Measurements from ENCODE around the gene CLCN7.

Gene CLCN7

DNA sequence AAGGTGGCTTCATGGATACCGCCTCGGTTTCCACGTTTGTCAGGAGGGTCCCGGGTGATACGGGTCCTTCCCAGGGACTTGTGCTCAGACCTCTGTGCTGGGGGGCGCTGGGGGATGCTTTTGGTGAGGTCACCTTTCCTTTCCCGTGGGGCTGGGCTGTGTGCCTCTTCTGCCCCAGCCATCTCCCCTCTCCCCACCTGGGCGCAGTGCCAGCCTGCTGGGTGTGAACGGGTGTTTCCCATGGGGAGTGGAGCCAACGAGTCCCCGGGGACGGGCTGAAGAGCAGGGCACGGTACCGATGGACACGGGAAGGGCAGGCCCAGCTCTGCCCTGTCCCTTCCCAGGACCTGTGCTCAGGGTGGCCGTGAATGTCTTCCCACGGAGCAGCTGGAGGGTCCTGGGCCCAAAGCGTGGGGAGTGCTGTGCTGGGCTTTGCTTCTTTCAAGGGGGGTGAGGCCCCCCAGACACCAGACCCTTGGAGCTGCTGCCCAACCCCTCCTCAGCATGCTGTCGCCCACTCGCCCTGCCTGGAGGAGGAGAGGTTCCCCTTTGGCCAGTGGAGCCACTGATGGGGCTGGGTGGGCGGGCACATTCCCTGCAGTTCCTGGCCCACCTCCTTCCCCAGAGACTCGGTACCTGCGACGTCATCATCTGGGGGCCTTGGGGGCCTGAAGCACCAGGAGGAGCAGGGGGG lies 33.8 kb upstream of the CLCN7 start:
- H3K27me3 Mint-ChIP-seq = no peaks in the 10 kb centered on the region
- H3K4me1 Mint-ChIP-seq (ENCODE audit: low read depth) = no peaks in the 10 kb centered on the region
- peaks cover 70% of the 10 kb centered on the region for H3K36me3 Mint-ChIP-seq (ENCODE audit: low read depth)
- no peaks in the 10 kb centered on the region for H3K9me3 Mint-ChIP-seq
- H3K27ac Mint-ChIP-seq = no peak overlapping the region
- DNase-seq = no peak
- H3K4me3 Mint-ChIP-seq = no peak overlapping the region

DNA sequence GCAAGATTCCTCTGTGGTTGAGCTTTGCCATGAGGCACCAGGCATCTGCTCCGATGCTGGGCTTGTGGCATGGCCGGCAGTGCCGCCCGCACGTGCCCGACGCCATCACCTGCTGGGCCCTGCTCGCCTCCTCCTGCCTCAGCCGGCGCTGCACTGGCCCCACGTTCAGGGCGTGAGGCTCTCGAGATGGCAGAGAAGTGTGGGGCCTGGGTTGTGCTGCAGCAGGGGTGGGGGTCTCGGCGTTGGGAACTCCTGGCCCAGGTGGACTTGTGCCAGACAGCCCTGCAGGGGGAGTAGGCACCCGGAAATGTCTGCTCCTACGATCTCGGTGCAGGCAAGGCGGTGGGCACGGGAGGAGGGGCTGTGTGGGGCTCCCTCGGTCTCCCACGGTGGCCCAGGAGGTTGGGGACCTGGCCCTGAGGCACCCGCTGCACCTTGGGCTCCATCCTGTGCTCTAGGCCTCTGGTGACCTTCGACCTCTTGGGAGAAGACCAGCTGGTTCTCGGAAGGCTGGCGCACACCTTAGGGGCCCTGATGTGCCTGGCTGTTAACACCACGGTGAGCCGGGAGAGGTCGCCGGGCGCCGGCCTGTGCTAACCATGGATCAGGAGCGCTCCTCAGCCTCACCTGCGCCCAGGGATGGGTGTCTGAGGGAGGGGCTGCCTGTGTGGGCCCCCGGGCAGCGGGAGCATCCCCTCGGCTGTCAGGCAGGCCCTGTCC lies 31.8 kb upstream of the CLCN7 start:
- no peaks in the 10 kb centered on the region for H3K27me3 Mint-ChIP-seq
- H3K9me3 Mint-ChIP-seq = no peaks in the 10 kb centered on the region
- DNase-seq = no peak
- no peaks in the 10 kb centered on the region for H3K4me1 Mint-ChIP-seq (ENCODE audit: low read depth)
- peaks cover 72% of the 10 kb centered on the region for H3K36me3 Mint-ChIP-seq (ENCODE audit: low read depth)
- H3K4me3 Mint-ChIP-seq = no peak overlapping the region
- H3K27ac Mint-ChIP-seq = no peak overlapping the region

DNA sequence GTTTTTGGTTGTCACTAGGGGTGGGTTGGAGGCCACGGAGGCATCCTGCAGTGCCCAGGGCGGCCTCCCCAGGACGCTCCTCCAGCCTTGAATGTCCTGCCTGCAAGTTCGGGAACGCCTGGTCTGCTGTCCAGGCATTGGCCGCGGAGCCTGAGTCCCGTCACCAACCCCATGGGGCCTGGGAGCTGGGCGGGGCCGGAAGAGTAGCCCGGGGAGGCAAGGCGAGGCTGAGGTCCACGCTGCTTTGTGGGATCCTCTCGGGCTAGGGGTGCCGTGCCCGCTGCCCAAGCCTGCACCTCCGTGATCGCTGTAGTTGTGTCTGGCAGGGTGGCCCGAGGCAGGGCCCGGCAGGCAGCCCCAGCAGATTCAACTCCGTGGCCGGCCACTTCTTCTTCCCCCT lies 31.1 kb upstream of the CLCN7 start:
- Mint-ChIP-seq H3K36me3 (ENCODE audit: low read depth) (peaks cover 70% of the 10 kb centered on the region), H3K27ac (no peak overlapping the region), H3K9me3 (no peaks in the 10 kb centered on the region), H3K27me3 (no peaks in the 10 kb centered on the region), H3K4me1 (ENCODE audit: low read depth) (no peaks in the 10 kb centered on the region), H3K4me3 (no peak overlapping the region)
- DNase-seq = no peak

DNA sequence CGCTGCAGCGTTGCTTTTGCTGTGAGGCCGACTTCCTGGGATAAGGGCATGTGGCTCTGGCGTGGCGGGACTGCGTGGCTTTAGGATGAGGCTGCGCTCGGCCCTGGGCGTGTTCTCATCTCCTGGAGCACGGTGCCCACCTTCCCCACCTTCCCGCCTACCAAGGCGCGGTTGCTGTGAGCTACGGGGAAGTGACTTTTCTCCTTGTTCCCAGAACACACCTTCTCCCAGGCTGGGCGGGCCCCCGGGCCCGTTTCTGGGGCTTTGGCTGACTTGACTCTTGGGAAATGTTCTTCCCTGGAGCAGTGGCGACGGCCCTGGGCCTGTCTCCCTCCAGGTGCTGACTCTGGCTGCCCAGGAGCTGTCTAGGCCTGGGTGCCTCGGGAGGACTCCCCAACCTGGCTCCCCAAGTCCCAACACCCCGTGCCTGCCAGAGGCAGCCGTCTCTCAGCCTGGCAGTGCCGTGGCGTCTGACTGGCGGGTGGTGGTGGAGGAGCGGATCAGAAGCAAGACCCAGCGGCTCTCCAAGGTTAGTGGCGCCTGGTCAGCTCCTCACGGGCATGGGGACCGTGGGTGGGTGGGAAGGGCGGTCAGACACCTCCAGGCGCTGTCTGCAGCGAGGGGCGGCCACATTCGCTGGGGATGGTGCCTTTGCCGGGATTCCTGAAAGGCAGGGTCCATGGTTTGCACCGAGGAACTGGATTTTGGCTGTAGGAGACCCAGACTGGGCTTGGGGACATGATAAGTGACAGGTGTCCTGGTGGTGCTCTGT lies 30.4 kb upstream of the CLCN7 start:
- Mint-ChIP-seq H3K27me3 (no peaks in the 10 kb centered on the region), H3K4me1 (ENCODE audit: low read depth) (no peaks in the 10 kb centered on the region), H3K36me3 (ENCODE audit: low read depth) (peaks cover 65% of the 10 kb centered on the region), H3K4me3 (no peak overlapping the region), H3K27ac (no peak overlapping the region), H3K9me3 (no peaks in the 10 kb centered on the region)
- no peak for DNase-seq

DNA sequence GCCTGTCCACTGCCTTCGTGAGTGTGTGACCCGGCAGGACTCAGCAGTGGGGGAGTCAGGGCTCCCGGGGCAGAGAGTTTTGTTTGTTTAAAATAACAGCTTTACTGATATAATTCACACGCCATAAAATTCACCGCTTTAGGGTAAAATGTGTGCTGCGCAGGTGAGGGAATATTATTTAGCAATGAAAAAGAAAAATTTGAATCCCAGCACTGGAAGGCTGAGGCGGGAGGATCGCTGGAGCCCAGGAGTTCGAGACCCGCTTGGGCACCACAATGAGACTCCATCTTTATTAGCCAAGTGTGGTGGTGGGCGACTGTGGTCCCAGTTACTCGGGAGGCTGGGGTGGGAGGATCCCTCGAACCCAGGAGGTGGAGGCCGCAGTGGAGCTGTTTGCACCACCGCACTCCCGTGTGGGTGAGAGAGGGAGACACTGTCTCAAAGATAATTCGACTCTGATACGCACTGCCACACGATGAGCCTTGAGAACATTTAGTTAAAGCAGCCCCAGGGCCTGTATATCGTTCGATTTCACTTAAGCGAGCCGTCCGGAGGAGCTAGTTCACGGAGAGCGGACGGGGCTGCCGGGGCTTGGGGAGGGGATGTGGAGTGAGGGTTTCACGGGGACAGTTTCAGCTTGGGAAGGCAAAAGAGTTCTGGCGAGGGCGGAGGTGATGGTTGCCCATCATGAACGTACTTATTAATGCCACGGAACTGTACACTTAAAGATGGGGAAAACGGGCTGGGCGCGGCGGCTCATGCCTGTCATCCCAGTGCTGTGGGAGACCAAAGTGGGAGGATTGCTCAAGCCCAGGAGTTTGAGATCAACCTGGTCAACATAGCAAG lies 28.5 kb upstream of the CLCN7 start:
- Mint-ChIP-seq H3K4me1 (ENCODE audit: low read depth) (no peaks in the 10 kb centered on the region), H3K4me3 (no peak overlapping the region), H3K9me3 (no peaks in the 10 kb centered on the region), H3K27me3 (no peaks in the 10 kb centered on the region), H3K27ac (no peak overlapping the region), H3K36me3 (ENCODE audit: low read depth) (peaks cover 67% of the 10 kb centered on the region)
- DNase-seq = no peak

DNA sequence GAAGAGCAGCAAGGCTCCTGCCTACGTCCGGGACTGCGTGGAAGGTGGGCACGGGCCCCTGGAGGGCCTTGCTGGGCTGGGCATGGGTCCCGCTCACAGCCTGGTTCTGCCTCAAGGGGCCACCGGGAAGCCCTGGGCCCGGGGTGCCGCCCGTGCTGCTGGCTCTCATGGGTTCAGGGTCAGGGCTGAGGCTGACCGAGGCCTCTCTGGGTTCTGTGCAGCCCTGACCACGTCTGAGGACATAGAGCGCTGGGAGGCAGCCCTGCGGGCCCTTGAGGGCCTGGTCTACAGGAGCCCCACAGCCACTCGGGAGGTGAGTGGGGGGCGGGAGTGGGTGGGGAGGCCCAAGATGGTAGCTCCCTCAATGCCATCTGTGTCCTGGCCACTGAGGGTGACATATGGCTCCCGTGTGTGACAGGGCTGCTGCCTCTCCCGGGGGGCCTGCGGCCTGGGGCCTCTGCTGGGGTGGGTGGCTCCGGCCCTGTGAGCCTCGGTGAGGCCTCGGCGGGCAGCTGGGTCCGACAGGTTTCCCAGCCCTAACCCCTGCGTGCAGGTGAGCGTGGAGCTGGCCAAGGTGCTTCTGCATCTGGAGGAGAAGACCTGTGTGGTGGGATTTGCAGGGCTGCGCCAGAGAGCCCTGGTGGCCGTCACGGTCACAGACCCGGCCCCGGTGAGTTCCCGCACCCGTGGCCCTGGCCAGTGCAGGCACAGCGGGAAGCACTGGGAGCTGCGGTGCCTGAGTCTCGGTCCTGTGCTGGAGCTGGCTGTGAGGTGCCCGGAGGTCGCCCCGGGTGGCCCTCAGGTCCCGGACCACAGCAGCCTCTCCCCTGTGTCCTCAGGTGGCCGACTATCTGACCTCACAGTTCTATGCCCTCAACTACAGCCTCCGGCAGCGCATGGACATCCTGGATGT lies 27.5 kb upstream of the CLCN7 start:
- Mint-ChIP-seq H3K27ac (no peak overlapping the region), H3K4me3 (no peak overlapping the region), H3K4me1 (ENCODE audit: low read depth) (no peaks in the 10 kb centered on the region), H3K9me3 (no peaks in the 10 kb centered on the region), H3K27me3 (no peaks in the 10 kb centered on the region), H3K36me3 (ENCODE audit: low read depth) (peaks cover 67% of the 10 kb centered on the region)
- DNase-seq = no peak

DNA sequence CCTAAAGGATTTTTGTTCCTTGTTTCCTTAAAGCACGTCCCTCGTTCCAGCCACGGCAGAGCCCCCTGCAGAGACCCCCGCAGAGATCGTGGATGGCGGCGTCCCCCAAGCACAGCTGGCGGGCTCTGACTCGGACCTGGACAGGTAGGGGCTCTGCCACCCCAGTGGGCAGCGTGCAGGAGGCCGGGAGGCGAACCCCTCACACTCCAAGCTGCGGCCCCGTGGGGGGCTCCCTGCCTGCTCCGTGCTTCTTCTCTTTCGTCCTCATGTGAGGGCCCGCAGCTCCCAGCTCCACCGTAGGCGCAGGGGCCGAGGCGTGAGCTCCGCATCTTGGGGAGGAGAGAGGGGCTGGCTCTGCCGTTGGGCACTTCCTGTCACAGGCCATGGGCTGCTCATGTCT lies 26.8 kb upstream of the CLCN7 start:
- no peaks in the 10 kb centered on the region for H3K27me3 Mint-ChIP-seq
- no peaks in the 10 kb centered on the region for H3K4me1 Mint-ChIP-seq (ENCODE audit: low read depth)
- peaks cover 69% of the 10 kb centered on the region for H3K36me3 Mint-ChIP-seq (ENCODE audit: low read depth)
- no peaks in the 10 kb centered on the region for H3K9me3 Mint-ChIP-seq
- H3K27ac Mint-ChIP-seq = no peak overlapping the region
- no peak overlapping the region for H3K4me3 Mint-ChIP-seq
- no peak for DNase-seq

DNA sequence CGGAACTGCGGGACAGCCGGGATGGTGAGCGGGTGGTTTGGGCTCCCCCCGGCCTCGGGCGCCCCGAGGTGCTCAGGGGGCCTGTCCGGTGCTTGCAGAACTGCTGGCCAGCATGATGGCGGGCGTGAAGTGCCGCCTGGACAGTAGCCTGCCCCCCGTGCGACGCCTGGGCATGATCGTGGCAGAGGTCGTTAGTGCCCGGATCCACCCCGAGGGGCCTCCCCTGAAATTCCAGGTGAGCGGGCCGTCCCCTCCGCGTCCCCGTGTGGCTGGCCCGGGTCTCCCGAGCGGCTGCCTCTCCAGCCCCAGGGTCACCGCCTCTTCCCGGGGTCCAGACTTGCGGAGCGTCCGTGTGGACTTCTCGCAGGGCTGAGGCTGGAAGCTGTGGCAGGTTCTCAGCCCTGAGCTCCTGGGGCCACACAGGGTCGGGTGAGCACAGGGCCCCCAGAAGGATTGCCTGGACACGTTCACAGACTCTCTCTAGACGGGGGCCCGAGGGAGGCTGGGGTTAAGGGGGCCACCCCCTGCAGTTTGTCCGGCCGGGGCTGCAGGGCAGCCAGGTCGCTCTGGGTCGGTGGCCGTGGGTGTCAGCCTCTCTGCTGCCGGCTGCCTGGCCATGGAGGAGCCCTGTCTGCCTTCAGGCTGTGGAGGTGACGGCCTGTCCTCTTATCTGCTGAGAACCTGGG lies 25.8 kb upstream of the CLCN7 start:
- no peaks in the 10 kb centered on the region for H3K9me3 Mint-ChIP-seq
- H3K36me3 Mint-ChIP-seq (ENCODE audit: low read depth) = peaks cover 69% of the 10 kb centered on the region
- no peaks in the 10 kb centered on the region for H3K27me3 Mint-ChIP-seq
- no peak for DNase-seq
- H3K4me1 Mint-ChIP-seq (ENCODE audit: low read depth) = no peaks in the 10 kb centered on the region
- no peak overlapping the region for H3K27ac Mint-ChIP-seq
- H3K4me3 Mint-ChIP-seq = no peak overlapping the region

DNA sequence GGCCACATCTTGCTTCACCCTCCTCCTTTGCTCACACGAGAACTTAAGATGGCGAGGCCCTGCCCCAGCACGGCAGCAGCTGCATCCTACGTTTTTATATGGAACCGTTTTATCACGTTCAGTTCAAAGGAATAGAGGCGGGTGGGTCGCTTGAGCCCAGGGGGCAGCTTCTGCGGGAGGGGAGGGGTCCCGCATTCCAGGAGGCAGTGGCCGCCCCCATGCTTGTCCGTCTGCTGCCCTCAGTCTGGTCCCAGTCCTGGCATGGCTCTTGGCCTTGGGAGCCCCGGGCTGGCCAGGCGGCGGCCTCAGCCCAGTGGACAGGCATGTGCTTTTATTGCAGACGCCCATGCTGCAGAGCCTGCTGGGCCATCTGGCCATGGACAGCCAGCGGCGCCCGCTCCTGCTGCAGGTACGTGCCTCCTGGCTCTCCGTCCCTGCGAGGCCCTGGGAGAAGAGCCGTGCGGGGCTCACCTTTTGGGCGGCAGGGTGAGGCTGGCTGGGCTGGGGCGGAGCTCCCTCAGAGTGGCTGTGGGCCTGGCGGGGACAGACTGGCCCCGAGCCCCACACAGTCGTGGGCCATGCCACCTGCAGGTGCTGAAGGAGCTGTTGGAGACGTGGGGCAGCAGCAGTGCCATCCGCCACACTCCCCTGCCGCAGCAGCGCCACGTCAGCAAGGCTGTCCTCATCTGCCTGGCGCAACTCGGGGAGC lies 25.1 kb upstream of the CLCN7 start:
- H3K36me3 Mint-ChIP-seq (ENCODE audit: low read depth) = peaks cover 72% of the 10 kb centered on the region
- H3K27me3 Mint-ChIP-seq = no peaks in the 10 kb centered on the region
- no peaks in the 10 kb centered on the region for H3K9me3 Mint-ChIP-seq
- H3K27ac Mint-ChIP-seq = no peak overlapping the region
- peaks cover 5% of the 10 kb centered on the region for H3K4me1 Mint-ChIP-seq (ENCODE audit: low read depth)
- H3K4me3 Mint-ChIP-seq = no peak overlapping the region
- no peak for DNase-seq

DNA sequence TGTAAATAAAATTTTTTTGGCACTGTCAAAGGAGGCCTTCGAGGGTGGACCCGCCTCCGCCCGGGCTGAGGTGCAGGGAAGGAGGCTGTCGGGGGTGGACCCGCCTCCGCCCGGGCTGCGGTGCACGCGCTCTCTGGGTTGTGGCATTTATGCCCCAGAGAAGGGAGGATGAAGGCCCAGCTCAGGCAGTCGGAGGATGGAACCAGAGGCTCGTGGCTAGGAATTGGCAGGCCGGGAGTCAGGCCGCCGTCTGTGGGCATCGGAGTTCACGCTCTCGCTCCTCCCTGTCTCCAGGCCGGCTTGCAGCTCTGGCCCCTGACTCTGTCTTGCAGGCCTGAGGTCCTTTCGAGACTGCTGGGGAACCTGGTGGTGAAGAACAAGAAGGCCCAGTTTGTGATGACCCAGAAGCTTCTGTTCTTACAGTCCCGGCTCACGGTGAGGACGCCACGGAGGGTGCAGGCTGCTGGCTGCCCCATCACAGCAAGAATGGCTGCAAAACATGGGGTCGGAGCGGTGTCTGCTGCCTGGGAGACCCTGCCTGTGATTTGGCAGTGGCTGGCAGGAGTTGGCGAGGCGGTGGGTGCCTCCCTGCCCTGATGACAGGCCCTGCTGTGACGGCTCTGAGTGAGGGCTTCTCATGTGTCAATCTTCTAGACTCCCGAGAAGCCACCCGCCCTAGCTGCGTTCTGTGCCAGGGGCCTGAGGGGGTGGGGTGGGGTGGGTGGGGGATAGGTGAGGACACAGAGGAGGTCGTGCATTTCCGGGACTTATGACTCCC lies 24.3 kb upstream of the CLCN7 start:
- Mint-ChIP-seq H3K4me3 (no peak overlapping the region), H3K27ac (no peak overlapping the region), H3K4me1 (ENCODE audit: low read depth) (peaks cover 12% of the 10 kb centered on the region), H3K9me3 (no peaks in the 10 kb centered on the region), H3K27me3 (no peaks in the 10 kb centered on the region), H3K36me3 (ENCODE audit: low read depth) (peaks cover 76% of the 10 kb centered on the region)
- DNase-seq = no peak

DNA sequence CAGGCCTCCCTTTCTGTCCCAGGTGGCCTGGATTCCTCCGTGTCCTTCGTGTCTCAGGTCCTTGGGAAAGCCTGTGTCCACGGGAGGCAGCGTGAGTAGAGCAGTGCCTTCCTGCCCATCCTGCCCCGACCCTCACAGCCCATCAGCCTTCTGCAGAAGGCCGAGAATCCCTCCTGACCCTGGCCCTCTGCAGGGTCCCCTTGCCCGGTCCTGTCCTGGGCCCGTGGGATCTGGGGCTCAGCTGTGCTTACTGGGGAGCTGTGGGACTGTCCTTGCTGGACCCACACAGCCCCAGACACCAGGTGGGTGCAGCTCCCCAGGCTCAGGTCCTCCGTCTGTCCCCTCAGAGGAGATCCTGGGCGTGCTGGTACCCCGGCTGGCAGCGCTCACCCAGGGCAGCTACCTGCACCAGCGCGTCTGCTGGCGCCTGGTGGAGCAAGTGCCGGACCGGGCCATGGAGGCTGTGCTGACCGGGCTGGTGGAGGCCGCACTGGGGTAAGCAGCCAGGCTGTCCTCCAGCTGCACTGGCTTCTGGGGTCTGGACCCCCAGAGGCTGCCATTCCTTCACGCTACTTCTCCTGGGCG lies 22.3 kb upstream of the CLCN7 start:
- peaks cover 69% of the 10 kb centered on the region for H3K36me3 Mint-ChIP-seq (ENCODE audit: low read depth)
- H3K4me1 Mint-ChIP-seq (ENCODE audit: low read depth) = peaks cover 23% of the 10 kb centered on the region
- H3K9me3 Mint-ChIP-seq = no peaks in the 10 kb centered on the region
- H3K27ac Mint-ChIP-seq = no peak overlapping the region
- H3K27me3 Mint-ChIP-seq = no peaks in the 10 kb centered on the region
- DNase-seq = no peak
- H3K4me3 Mint-ChIP-seq = no peak overlapping the region

DNA sequence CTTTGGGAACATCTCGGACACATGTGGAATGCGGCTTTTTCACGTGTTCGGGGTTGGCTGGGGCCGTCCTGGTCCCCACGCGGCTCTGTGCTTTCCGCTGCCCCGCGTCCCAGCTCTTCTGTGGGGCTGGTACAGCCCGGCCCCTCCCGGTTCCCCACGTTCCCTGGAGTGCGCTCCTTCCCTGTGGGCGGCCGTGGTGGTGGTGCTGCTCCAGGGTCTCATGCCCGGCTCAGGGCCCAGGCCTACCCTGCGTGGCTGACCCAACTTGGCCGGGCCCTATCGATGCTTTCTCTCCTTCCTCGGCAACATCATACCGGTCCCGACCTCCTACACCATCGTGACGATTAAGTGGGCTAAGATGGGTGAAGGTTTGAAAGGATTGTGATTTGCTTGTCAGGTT lies 21.6 kb upstream of the CLCN7 start:
- Mint-ChIP-seq H3K4me1 (ENCODE audit: low read depth) (peaks cover 23% of the 10 kb centered on the region), H3K4me3 (no peak overlapping the region)

More for the DNA sequence above, 21.6 kb upstream of the CLCN7 start:
- peaks cover 64% of the 10 kb centered on the region for H3K36me3 Mint-ChIP-seq (ENCODE audit: low read depth)
- no peaks in the 10 kb centered on the region for H3K9me3 Mint-ChIP-seq
- no peak for DNase-seq
- H3K27me3 Mint-ChIP-seq = no peaks in the 10 kb centered on the region
- H3K27ac Mint-ChIP-seq = no peak overlapping the region
